ENCODE measurements around the gene GTF2A2. TPM values are rescaled to one million over a fixed set of nuclear protein-coding genes. Genes with fewer than 3 reads are reported as not detected.

Gene GTF2A2
- total RNA-seq, 6 experiments from 2014 or later = 16.9 to 46.9 (median 36.6) TPM

- no peak for ATAC-seq
- Histone ChIP-seq H3K9me3 (no peaks in the 10 kb centered on the region), H3K4me1 (no peaks in the 10 kb centered on the region), H3K4me3 (no peak overlapping the region), H3K36me3 (no peaks in the 10 kb centered on the region), H3K27ac (no peak overlapping the region), H3K27me3 (no peaks in the 10 kb centered on the region)
- DNase-seq = no peak
- intact Hi-C loops (cut with DNase I) = no loop called here
- TF ChIP-seq POLR2A (IDR thresholded peaks at IDR 0.05) (no peak), CTCF (IDR thresholded peaks at IDR 0.05) (no peak)
Observed at GRCh38 chr15:59596640-59597039, 60.7 kb downstream of the GTF2A2 start.

- TF ChIP-seq POLR2A (IDR thresholded peaks at IDR 0.05) (no peak), CTCF (IDR thresholded peaks at IDR 0.05) (no peak)
- H3K4me3 ChIP-seq = no peak overlapping the region
- no peak for ATAC-seq
- no peaks in the 10 kb centered on the region for H3K9me3 ChIP-seq
- WGBS (ENCODE audit: insufficient coverage, low coverage, low lambda C conversion rate, missing lambda C conversion rate) = 53% methylated on average over 7 of the region's 7 CpGs
- no peaks in the 10 kb centered on the region for H3K4me1 ChIP-seq
- no peak for DNase-seq
- no peaks in the 10 kb centered on the region for H3K27me3 ChIP-seq
- intact Hi-C loops (cut with DNase I) = no loop called here
- H3K27ac ChIP-seq = no peak overlapping the region
- H3K36me3 ChIP-seq = no peaks in the 10 kb centered on the region
Observed at GRCh38 chr15:59595434-59595915, 61.8 kb downstream of the GTF2A2 start.

GRCh38 chr15:59594991-59595390, 62.3 kb downstream of the GTF2A2 start:
- WGBS (ENCODE audit: insufficient coverage, low coverage, low lambda C conversion rate, missing lambda C conversion rate) = no CpG with 5 or more reads among the region's 2 CpGs
- no peaks in the 10 kb centered on the region for H3K27me3 ChIP-seq
- no peak for DNase-seq
- H3K4me3 ChIP-seq = no peak overlapping the region
- no peak overlapping the region for H3K27ac ChIP-seq
- H3K4me1 ChIP-seq = no peaks in the 10 kb centered on the region
- no peak for TF ChIP-seq POLR2A (IDR thresholded peaks at IDR 0.05)
- TF ChIP-seq CTCF (IDR thresholded peaks at IDR 0.05) = no peak
- no peaks in the 10 kb centered on the region for H3K9me3 ChIP-seq
- no peaks in the 10 kb centered on the region for H3K36me3 ChIP-seq
- intact Hi-C loops (cut with DNase I) = no loop called here
- ATAC-seq = no peak

- no peak overlapping the region for H3K27ac ChIP-seq
- no peaks in the 10 kb centered on the region for H3K9me3 ChIP-seq
- TF ChIP-seq POLR2A (IDR thresholded peaks at IDR 0.05) = no peak
- 55% methylated on average over 3 of the region's 3 CpGs for WGBS (ENCODE audit: insufficient coverage, low coverage, low lambda C conversion rate, missing lambda C conversion rate)
- DNase-seq (no peak), ATAC-seq (peak in 2 of 4 donors; percentile 26 to 30)
- no peaks in the 10 kb centered on the region for H3K4me1 ChIP-seq
- H3K36me3 ChIP-seq = no peaks in the 10 kb centered on the region
- no peak overlapping the region for H3K4me3 ChIP-seq
- no peaks in the 10 kb centered on the region for H3K27me3 ChIP-seq
- intact Hi-C loops (cut with DNase I) = no loop called here
Observed at GRCh38 chr15:59594493-59594942, 62.8 kb downstream of the GTF2A2 start.

- 21% methylated on average over 2 of the region's 2 CpGs for WGBS (ENCODE audit: insufficient coverage, low coverage, low lambda C conversion rate, missing lambda C conversion rate)
Observed at GRCh38 chr15:59591356-59591755, 66.0 kb downstream of the GTF2A2 start.

More at GRCh38 chr15:59591356-59591755, 66.0 kb downstream of the GTF2A2 start:
- Histone ChIP-seq H3K9me3 (no peaks in the 10 kb centered on the region), H3K27me3 (no peaks in the 10 kb centered on the region), H3K36me3 (no peaks in the 10 kb centered on the region), H3K4me3 (no peak overlapping the region), H3K4me1 (no peaks in the 10 kb centered on the region), H3K27ac (no peak overlapping the region)
- DNase-seq = no peak
- TF ChIP-seq CTCF (IDR thresholded peaks at IDR 0.05) = no peak
- TF ChIP-seq POLR2A (IDR thresholded peaks at IDR 0.05) = no peak
- no peak for ATAC-seq
- intact Hi-C loops (cut with DNase I) = no loop called here

All from right lobe of liver (tissue), 6 donors.